GM23338 (cell line): ENCODE results near the gene KRT3.

Experiments
- CREB1 ChIP-seq: fragments of 250-450 bp; sonication (Bioruptor Pico); IDR thresholded peaks from 2 replicates; pipeline ENCODE4 v1.5.0; 2020; ENCODE audit warnings: low read depth, mild to moderate bottlenecking, moderate library complexity
- EZH2 ChIP-seq: fragments of 200-600 bp; sonication (generic); IDR thresholded peaks from one replicate; pipeline ENCODE4 v1.8.0; 2017; ENCODE audit warnings: antibody characterized with exemption, mild to moderate bottlenecking, low read depth; ENCODE audit not compliant: unreplicated experiment
- EZH2phosphoT487 ChIP-seq: fragments of 200-600 bp; sonication (generic); IDR thresholded peaks from one replicate; pipeline ENCODE4 v1.8.1; 2018; ENCODE audit warnings: antibody characterized with exemption; ENCODE audit not compliant: unreplicated experiment
- JUNB ChIP-seq: IDR thresholded peaks from one replicate; pipeline ENCODE4 v1.6.1; 2016; ENCODE audit warnings: antibody characterized with exemption; ENCODE audit not compliant: unreplicated experiment
- NANOG ChIP-seq: IDR thresholded peaks from 2 replicates; pipeline ENCODE4 v1.6.1; 2016; ENCODE audit warnings: antibody characterized with exemption, borderline replicate concordance
- POLR2AphosphoS5 ChIP-seq: IDR thresholded peaks from 2 replicates; pipeline ENCODE4 v1.6.1; 2016; ENCODE audit warnings: antibody characterized with exemption, low read depth
- STAT1 ChIP-seq: IDR thresholded peaks from one replicate; pipeline ENCODE4 v1.6.1; 2016; ENCODE audit warnings: antibody characterized with exemption; ENCODE audit not compliant: unreplicated experiment
- ZNF114 ChIP-seq: fragments of 250-450 bp; sonication (Bioruptor Pico); IDR thresholded peaks from 2 replicates; pipeline ENCODE4 v1.5.0; 2020; ENCODE audit warnings: mild to moderate bottlenecking, moderate library complexity
- ZNF331 ChIP-seq: fragments of 250-450 bp; sonication (Bioruptor Pico); IDR thresholded peaks from 2 replicates; pipeline ENCODE4 v1.5.0; 2020; ENCODE audit warnings: low read depth, mild to moderate bottlenecking, moderate library complexity
- TF ChIP-seq, protein P1 (sequence below), 2 experiments: fragments of 200-600 bp in 1 of 2; sonication (generic) in 1 of 2; conservative IDR thresholded peaks; 2 replicates each; pipeline versions ENCODE4 v1.5.1 to v1.6.1; 2016 to 2017; ENCODE audit warnings: antibody characterized with exemption in 2 of 2, low read depth in 2 of 2, mild to moderate bottlenecking in 2 of 2, moderate library complexity in 1 of 2
- TF ChIP-seq, protein P2 (sequence below): IDR thresholded peaks from one replicate; pipeline ENCODE4 v1.6.1; 2018; ENCODE audit warnings: antibody characterized with exemption; ENCODE audit not compliant: unreplicated experiment
- TF ChIP-seq, protein P3 (sequence below): IDR thresholded peaks from 2 replicates; pipeline ENCODE4 v1.6.1; 2016; ENCODE audit warnings: antibody characterized with exemption

GRCh38 chr12:52782502-52782901 lies 13.4 kb downstream of the KRT3 start:
- TF ChIP-seq, protein P1, sequence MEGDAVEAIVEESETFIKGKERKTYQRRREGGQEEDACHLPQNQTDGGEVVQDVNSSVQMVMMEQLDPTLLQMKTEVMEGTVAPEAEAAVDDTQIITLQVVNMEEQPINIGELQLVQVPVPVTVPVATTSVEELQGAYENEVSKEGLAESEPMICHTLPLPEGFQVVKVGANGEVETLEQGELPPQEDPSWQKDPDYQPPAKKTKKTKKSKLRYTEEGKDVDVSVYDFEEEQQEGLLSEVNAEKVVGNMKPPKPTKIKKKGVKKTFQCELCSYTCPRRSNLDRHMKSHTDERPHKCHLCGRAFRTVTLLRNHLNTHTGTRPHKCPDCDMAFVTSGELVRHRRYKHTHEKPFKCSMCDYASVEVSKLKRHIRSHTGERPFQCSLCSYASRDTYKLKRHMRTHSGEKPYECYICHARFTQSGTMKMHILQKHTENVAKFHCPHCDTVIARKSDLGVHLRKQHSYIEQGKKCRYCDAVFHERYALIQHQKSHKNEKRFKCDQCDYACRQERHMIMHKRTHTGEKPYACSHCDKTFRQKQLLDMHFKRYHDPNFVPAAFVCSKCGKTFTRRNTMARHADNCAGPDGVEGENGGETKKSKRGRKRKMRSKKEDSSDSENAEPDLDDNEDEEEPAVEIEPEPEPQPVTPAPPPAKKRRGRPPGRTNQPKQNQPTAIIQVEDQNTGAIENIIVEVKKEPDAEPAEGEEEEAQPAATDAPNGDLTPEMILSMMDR (conservative IDR thresholded peaks at IDR 0.05; ENCODE audit: low read depth in 2 of 2) = no peak
- TF ChIP-seq POLR2AphosphoS5 (no peak), EZH2 (no peak), EZH2phosphoT487 (no peak), CREB1 (CRISPR knock-in tag) (no peak), JUNB (no peak), ZNF331 (no peak), STAT1 (no peak), NANOG (no peak), ZNF114 (CRISPR knock-in tag) (no peak)
- TF ChIP-seq, protein P2, sequence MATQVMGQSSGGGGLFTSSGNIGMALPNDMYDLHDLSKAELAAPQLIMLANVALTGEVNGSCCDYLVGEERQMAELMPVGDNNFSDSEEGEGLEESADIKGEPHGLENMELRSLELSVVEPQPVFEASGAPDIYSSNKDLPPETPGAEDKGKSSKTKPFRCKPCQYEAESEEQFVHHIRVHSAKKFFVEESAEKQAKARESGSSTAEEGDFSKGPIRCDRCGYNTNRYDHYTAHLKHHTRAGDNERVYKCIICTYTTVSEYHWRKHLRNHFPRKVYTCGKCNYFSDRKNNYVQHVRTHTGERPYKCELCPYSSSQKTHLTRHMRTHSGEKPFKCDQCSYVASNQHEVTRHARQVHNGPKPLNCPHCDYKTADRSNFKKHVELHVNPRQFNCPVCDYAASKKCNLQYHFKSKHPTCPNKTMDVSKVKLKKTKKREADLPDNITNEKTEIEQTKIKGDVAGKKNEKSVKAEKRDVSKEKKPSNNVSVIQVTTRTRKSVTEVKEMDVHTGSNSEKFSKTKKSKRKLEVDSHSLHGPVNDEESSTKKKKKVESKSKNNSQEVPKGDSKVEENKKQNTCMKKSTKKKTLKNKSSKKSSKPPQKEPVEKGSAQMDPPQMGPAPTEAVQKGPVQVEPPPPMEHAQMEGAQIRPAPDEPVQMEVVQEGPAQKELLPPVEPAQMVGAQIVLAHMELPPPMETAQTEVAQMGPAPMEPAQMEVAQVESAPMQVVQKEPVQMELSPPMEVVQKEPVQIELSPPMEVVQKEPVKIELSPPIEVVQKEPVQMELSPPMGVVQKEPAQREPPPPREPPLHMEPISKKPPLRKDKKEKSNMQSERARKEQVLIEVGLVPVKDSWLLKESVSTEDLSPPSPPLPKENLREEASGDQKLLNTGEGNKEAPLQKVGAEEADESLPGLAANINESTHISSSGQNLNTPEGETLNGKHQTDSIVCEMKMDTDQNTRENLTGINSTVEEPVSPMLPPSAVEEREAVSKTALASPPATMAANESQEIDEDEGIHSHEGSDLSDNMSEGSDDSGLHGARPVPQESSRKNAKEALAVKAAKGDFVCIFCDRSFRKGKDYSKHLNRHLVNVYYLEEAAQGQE = no peak
- TF ChIP-seq, protein P3, sequence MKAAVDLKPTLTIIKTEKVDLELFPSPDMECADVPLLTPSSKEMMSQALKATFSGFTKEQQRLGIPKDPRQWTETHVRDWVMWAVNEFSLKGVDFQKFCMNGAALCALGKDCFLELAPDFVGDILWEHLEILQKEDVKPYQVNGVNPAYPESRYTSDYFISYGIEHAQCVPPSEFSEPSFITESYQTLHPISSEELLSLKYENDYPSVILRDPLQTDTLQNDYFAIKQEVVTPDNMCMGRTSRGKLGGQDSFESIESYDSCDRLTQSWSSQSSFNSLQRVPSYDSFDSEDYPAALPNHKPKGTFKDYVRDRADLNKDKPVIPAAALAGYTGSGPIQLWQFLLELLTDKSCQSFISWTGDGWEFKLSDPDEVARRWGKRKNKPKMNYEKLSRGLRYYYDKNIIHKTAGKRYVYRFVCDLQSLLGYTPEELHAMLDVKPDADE = no peak
